ENCODE results near the gene DKC1. TPM values are rescaled to one million over a fixed set of nuclear protein-coding genes. Genes with fewer than 3 reads are reported as not detected.

DKC1 gene
- total RNA-seq, 1 donor from 2014 or later = 32.3 TPM

DNA sequence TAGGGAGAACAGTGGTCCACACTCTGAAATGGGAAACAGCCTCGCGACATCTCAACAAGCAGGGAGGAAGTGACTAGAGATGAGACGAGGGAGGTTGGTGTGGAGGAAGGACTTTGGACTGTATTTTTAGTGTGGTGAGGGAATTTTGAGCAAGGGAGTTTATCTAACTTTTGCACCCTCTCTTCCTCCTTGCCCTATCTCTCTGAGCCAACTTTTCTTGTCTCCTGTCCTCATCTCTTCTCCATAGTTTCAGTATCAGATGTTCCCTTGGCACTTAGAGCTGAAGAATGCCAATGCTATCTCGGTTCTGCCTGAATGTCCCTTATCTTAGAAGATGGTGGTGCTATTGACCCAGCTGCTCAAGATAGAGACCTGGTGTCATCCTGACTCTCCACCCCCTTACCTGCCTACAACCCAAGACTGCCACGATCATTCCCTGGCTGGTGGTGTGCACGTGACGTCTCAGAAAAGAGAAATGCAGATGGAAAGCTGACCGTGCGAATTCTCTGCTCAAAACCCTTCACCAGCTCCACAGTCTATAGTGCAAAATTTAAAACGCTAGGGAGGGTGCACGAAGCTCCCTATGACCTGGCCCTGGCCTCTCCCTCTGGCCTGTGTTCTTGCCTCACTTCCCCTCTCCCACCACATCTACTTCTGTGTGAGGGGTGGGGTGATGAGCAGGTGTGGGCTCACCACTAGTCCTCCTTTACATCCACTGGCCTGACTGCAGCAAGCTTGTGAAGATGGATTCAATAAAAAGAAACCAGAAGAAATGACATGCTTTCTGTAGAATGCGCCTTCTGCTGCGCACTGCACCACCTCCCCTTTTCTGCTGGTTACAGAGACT is 21.7 kb downstream of the DKC1 start:
- Histone ChIP-seq H3K4me3 (ENCODE audit: low read depth, low read length) (no peak overlapping the region), H3K27me3 (ENCODE audit: control insufficient read depth, insufficient read depth, low read length) (no peaks in the 10 kb centered on the region), H3K36me3 (ENCODE audit: control insufficient read depth, insufficient read depth, low read length) (no peaks in the 10 kb centered on the region)
- DNase-seq (ENCODE audit: low read depth) = no peak
- TF ChIP-seq, protein P1, sequence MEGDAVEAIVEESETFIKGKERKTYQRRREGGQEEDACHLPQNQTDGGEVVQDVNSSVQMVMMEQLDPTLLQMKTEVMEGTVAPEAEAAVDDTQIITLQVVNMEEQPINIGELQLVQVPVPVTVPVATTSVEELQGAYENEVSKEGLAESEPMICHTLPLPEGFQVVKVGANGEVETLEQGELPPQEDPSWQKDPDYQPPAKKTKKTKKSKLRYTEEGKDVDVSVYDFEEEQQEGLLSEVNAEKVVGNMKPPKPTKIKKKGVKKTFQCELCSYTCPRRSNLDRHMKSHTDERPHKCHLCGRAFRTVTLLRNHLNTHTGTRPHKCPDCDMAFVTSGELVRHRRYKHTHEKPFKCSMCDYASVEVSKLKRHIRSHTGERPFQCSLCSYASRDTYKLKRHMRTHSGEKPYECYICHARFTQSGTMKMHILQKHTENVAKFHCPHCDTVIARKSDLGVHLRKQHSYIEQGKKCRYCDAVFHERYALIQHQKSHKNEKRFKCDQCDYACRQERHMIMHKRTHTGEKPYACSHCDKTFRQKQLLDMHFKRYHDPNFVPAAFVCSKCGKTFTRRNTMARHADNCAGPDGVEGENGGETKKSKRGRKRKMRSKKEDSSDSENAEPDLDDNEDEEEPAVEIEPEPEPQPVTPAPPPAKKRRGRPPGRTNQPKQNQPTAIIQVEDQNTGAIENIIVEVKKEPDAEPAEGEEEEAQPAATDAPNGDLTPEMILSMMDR (IDR thresholded peaks at IDR 0.05; ENCODE audit: insufficient read depth, low read length, poor library complexity, severe bottlenecking) = no peak

DNA sequence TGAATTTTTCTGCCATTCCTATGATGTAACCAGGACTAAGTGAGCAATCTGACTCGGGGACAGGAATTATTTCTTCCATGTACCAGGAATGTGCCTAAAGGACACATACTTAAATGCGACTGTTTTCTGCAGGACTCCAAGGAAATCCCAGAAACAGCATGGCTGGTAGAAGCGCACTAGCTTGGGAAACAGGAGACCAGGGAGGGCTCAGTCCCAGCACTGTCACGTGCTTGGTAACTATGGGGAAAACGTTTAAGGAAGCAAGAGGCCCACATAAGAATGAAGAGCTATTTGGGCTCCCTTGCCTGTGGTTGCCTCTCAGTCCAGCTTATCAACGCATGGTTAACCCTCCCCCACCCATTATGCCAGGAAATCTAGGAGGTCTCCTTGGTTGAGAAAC is 23.1 kb downstream of the DKC1 start:
- DNase-seq (ENCODE audit: low read depth) = no peak
- Histone ChIP-seq H3K27me3 (ENCODE audit: control insufficient read depth, insufficient read depth, low read length) (no peaks in the 10 kb centered on the region), H3K36me3 (ENCODE audit: control insufficient read depth, insufficient read depth, low read length) (no peaks in the 10 kb centered on the region), H3K4me3 (ENCODE audit: low read depth, low read length) (no peak overlapping the region)
- TF ChIP-seq, protein P1 (IDR thresholded peaks at IDR 0.05; ENCODE audit: insufficient read depth, low read length, poor library complexity, severe bottlenecking) = no peak

DNA sequence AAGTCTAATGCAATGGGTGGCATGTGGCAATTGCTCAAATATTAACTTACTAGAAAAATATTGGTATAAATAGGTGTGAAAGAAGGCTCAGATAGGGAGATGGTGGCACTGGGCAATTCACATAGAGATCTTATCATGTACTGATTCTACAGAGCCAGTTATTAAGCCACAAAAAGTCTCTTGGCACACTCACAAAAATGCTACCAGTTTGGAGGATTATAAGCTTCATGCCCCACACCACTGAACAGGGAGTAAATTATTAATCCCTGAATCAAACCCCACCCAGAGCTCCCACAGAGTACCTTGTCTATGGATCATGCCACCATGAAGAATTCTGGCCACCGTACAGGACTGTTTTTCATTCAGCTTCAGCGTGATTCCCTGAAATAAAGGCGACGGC is 28.8 kb downstream of the DKC1 start:
- TF ChIP-seq, protein P1 (IDR thresholded peaks at IDR 0.05; ENCODE audit: insufficient read depth, low read length, poor library complexity, severe bottlenecking) = no peak
- no peaks in the 10 kb centered on the region for H3K27me3 ChIP-seq (ENCODE audit: control insufficient read depth, insufficient read depth, low read length)
- no peak for DNase-seq (ENCODE audit: low read depth)

DNA sequence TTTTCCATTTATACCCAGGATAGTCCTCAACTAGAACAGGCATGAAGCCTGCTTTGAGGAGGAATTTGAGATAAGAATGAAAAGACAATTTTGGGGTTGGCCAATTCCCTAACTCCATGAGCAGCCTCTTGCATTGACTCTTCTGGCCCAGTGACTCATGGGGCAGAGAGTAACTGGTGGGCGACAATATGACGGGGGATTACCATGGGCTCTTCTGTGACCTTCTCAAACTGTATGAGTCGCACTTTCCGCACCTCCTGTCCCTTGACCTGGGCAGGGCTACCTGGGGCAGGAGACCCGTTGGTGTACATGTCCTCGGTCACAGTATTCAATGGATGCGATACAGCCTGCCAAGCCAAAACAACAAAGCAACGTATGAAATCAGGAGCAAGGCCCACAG is 29.3 kb downstream of the DKC1 start:
- TF ChIP-seq, protein P1 (IDR thresholded peaks at IDR 0.05; ENCODE audit: insufficient read depth, low read length, poor library complexity, severe bottlenecking) = no peak
- DNase-seq (ENCODE audit: low read depth) = no peak
- H3K4me3 ChIP-seq (ENCODE audit: low read depth, low read length) = no peak overlapping the region

More for the DNA sequence above, 28.8 kb downstream of the DKC1 start:
- Histone ChIP-seq H3K36me3 (ENCODE audit: control insufficient read depth, insufficient read depth, low read length) (no peaks in the 10 kb centered on the region), H3K4me3 (ENCODE audit: low read depth, low read length) (no peak overlapping the region)

DNA sequence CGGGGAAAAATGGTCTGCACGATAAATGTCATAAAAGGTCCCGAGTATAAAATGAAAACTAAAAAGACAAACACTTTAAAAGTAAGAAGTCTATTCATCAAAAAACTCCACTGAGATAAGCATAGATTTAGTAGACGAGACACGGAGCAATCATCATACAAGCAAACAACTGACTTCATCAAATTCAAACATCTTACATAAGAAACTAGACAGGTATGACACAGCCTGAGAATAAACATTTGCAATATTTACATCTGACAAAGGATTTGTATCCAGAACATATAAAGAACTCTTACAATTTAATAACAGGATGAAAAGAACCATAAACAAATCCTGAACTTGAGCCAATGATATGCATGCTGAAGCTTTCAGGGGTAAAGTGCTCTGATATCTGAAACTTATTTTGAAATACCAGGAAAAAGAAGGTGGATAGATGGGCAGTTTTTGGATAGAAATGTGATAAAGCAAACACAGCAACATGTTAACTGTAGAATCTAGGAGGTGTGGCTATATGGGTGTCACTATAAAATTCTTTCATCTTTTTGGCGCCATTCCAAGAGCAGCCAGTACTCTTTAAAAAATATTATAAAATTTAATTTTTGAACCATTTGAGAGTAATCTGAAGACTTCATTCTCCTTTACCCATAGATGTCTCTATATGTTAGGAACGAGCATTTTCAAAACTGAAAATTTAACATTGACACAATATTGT is 30.6 kb downstream of the DKC1 start:
- no peaks in the 10 kb centered on the region for H3K36me3 ChIP-seq (ENCODE audit: control insufficient read depth, insufficient read depth, low read length)
- TF ChIP-seq, protein P1 (IDR thresholded peaks at IDR 0.05; ENCODE audit: insufficient read depth, low read length, poor library complexity, severe bottlenecking) = no peak
- no peak for DNase-seq (ENCODE audit: low read depth)
- H3K27me3 ChIP-seq (ENCODE audit: control insufficient read depth, insufficient read depth, low read length) = no peaks in the 10 kb centered on the region
- no peak overlapping the region for H3K4me3 ChIP-seq (ENCODE audit: low read depth, low read length)

More for the DNA sequence above, 29.3 kb downstream of the DKC1 start:
- Histone ChIP-seq H3K27me3 (ENCODE audit: control insufficient read depth, insufficient read depth, low read length) (no peaks in the 10 kb centered on the region), H3K36me3 (ENCODE audit: control insufficient read depth, insufficient read depth, low read length) (no peaks in the 10 kb centered on the region)
